GM12878 (cell line): ENCODE results near the gene PRKACG.

ENCODE experiments used
- BRCA1 ChIP-seq: IDR thresholded peaks from 2 replicates; pipeline ENCODE4 v1.6.1; 2011; ENCODE audit warnings: low read depth, low read length, improper control_type of control experiment
- CTCF ChIP-seq, 3 experiments: IDR thresholded peaks in 2 of 3; conservative IDR thresholded peaks in 1 of 3; 2 replicates each; pipeline ENCODE4 v1.5.1; 2011; ENCODE audit warnings: low read depth in 3 of 3, low read length in 3 of 3, mild to moderate bottlenecking in 3 of 3, control low read depth in 2 of 3, moderate library complexity in 2 of 3, inconsistent platforms in 1 of 3, mixed read lengths in 1 of 3; ENCODE audit not compliant: control insufficient read depth in 2 of 3, insufficient read depth in 1 of 3; ENCODE audit errors: extremely low read depth in 1 of 3
- E4F1 ChIP-seq: fragments of 450-650 bp; IDR thresholded peaks from 2 replicates; pipeline ENCODE4 v1.6.1; 2018; ENCODE audit warnings: borderline replicate concordance, mild to moderate bottlenecking; ENCODE audit not compliant: partially characterized antibody
- EGR1 ChIP-seq, 2 experiments: IDR thresholded peaks; 1 replicate in 1 of 2; 2 replicates in 1 of 2; pipeline ENCODE4 v1.6.1; 2011 to 2012; ENCODE audit warnings: low read depth in 2 of 2, low read length in 2 of 2, borderline replicate concordance in 1 of 2, mild to moderate bottlenecking in 1 of 2, moderate library complexity in 1 of 2
- HDAC6 ChIP-seq: fragments of 200-600 bp; sonication (generic); IDR thresholded peaks from one replicate; pipeline ENCODE4 v1.8.0; 2017; ENCODE audit warnings: antibody characterized with exemption; ENCODE audit not compliant: unreplicated experiment
- NRF1 ChIP-seq: conservative IDR thresholded peaks from 2 replicates; pipeline ENCODE4 v1.6.1; 2011; ENCODE audit warnings: mild to moderate bottlenecking, low read depth, low read length, improper control_type of control experiment
- PML ChIP-seq: IDR thresholded peaks from 2 replicates; pipeline ENCODE4 v1.6.1; 2012; ENCODE audit warnings: low read length, inconsistent platforms
- POLR2A ChIP-seq: IDR thresholded peaks from 2 replicates; pipeline ENCODE4 v1.6.1; 2011; ENCODE audit warnings: low read depth, mild to moderate bottlenecking, low read length
- RELA ChIP-seq: fragments of 450-650 bp; IDR thresholded peaks from 2 replicates; pipeline ENCODE4 v1.8.0; 2014; ENCODE audit warnings: borderline replicate concordance; ENCODE audit not compliant: partially characterized antibody
- YY1 ChIP-seq: IDR thresholded peaks from 2 replicates; pipeline ENCODE4 v1.6.1; 2011; ENCODE audit warnings: low read depth, mild to moderate bottlenecking, low read length
- ZBED1 ChIP-seq: IDR thresholded peaks from 2 replicates; pipeline ENCODE4 v1.6.1; 2016; ENCODE audit warnings: borderline replicate concordance
- ZNF384 ChIP-seq: IDR thresholded peaks from 2 replicates; pipeline ENCODE4 v1.6.1; 2012; ENCODE audit warnings: low read depth, mild to moderate bottlenecking, low read length, improper control_type of control experiment, borderline replicate concordance
- TF ChIP-seq, protein P1 (sequence below): fragments of 450-650 bp; IDR thresholded peaks from 2 replicates; pipeline ENCODE4 v1.6.1; 2016; ENCODE audit warnings: mild to moderate bottlenecking, moderate library complexity, borderline replicate concordance

DNA sequence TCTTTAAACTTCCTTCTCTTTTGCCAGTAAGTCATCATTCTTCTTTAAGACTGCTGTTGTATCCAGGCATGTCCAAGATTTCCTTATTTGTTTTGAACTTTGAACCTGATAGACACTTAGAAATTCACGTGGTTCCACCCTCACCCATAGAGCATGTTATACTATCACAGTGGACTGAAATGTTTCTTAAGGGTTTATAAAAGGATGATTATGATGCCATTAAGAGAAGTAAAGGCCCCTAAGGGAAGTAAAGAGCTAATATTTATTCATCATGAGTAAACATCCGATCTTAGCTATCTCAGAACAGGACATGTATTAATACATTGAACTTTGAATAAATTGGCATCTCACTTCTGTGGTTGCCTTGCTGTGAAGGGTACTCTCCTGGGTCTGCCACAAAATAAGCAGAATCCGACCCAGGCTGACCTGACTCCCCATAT lies 49.8 kb downstream of the PRKACG start:
- no peak for TF ChIP-seq CTCF (IDR thresholded peaks at IDR 0.05 in 2 of 3, conservative IDR thresholded peaks at IDR 0.05 in 1 of 3; ENCODE audit: control insufficient read depth in 2 of 3, extremely low read depth in 1 of 3, insufficient read depth in 1 of 3, low read depth in 3 of 3, low read length in 3 of 3)
- no peak for TF ChIP-seq RELA
- TF ChIP-seq NRF1: no peak
- TF ChIP-seq POLR2A: no peak
- TF ChIP-seq, protein P1, sequence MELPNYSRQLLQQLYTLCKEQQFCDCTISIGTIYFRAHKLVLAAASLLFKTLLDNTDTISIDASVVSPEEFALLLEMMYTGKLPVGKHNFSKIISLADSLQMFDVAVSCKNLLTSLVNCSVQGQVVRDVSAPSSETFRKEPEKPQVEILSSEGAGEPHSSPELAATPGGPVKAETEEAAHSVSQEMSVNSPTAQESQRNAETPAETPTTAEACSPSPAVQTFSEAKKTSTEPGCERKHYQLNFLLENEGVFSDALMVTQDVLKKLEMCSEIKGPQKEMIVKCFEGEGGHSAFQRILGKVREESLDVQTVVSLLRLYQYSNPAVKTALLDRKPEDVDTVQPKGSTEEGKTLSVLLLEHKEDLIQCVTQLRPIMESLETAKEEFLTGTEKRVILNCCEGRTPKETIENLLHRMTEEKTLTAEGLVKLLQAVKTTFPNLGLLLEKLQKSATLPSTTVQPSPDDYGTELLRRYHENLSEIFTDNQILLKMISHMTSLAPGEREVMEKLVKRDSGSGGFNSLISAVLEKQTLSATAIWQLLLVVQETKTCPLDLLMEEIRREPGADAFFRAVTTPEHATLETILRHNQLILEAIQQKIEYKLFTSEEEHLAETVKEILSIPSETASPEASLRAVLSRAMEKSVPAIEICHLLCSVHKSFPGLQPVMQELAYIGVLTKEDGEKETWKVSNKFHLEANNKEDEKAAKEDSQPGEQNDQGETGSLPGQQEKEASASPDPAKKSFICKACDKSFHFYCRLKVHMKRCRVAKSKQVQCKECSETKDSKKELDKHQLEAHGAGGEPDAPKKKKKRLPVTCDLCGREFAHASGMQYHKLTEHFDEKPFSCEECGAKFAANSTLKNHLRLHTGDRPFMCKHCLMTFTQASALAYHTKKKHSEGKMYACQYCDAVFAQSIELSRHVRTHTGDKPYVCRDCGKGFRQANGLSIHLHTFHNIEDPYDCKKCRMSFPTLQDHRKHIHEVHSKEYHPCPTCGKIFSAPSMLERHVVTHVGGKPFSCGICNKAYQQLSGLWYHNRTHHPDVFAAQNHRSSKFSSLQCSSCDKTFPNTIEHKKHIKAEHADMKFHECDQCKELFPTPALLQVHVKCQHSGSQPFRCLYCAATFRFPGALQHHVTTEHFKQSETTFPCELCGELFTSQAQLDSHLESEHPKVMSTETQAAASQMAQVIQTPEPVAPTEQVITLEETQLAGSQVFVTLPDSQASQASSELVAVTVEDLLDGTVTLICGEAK: no peak
- TF ChIP-seq EGR1 (IDR thresholded peaks at IDR 0.05; ENCODE audit: borderline replicate concordance in 1 of 2, low read depth in 2 of 2, low read length in 2 of 2): no peak
- TF ChIP-seq HDAC6: no peak
- TF ChIP-seq PML: no peak
- TF ChIP-seq E4F1: no peak
- TF ChIP-seq ZNF384: no peak
- no peak for TF ChIP-seq YY1
- TF ChIP-seq BRCA1: no peak
- TF ChIP-seq ZBED1: no peak
